ENCODE measurements around the gene SEPSECS.

DNA sequence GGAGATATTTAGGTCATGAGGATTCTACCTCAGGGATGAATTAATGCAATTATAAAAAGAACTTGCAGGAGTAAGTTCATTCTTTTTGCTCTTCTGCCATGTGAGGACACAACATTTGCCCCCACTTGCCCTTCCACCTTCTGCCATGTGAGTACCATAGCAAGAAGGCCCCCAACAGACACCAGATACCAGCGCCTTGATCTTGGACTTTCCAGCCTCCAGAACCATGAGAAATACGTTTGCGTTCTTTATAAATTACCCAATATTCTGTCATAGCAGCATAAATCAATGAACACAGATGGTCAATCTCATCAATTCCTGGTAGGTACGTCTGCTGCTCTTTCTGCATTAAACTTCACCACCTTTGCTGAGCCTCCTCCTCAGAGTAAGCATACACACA is 5.7 kb upstream of the SEPSECS start:
- TF ChIP-seq, protein P1, sequence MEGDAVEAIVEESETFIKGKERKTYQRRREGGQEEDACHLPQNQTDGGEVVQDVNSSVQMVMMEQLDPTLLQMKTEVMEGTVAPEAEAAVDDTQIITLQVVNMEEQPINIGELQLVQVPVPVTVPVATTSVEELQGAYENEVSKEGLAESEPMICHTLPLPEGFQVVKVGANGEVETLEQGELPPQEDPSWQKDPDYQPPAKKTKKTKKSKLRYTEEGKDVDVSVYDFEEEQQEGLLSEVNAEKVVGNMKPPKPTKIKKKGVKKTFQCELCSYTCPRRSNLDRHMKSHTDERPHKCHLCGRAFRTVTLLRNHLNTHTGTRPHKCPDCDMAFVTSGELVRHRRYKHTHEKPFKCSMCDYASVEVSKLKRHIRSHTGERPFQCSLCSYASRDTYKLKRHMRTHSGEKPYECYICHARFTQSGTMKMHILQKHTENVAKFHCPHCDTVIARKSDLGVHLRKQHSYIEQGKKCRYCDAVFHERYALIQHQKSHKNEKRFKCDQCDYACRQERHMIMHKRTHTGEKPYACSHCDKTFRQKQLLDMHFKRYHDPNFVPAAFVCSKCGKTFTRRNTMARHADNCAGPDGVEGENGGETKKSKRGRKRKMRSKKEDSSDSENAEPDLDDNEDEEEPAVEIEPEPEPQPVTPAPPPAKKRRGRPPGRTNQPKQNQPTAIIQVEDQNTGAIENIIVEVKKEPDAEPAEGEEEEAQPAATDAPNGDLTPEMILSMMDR (IDR thresholded peaks at IDR 0.05) = no peak
- TF ChIP-seq POLR2AphosphoS5 (IDR thresholded peaks at IDR 0.05; ENCODE audit: insufficient read depth in 1 of 2, low read depth in 1 of 2) (no peak), POLR2A (IDR thresholded peaks at IDR 0.05) (no peak)

Data from vagina (tissue), 2 donors.